Measurements from ENCODE around the gene PCDHGB7. TPM values are rescaled to one million over a fixed set of nuclear protein-coding genes. Genes with fewer than 3 reads are reported as not detected.

Gene PCDHGB7
- total RNA-seq, 1 donor from 2014 or later: 17.3 TPM

Other genes starting within 250 kb of the PCDHGB7 start
- 0.79 and 1.1 TPM in 2 replicates for gene PCDHB7, start 245.0 kb upstream of the PCDHGB7 start, total RNA-seq
- gene PCDHB8, start 239.9 kb upstream of the PCDHGB7 start, total RNA-seq: 0.62 and 1.1 TPM in 2 replicates
- gene PCDHB16, start 235.3 kb upstream of the PCDHGB7 start, total RNA-seq: 1.8 and 1.9 TPM in 2 replicates
- 0.40 and 0.44 TPM in 2 replicates for gene PCDHB9, start 230.5 kb upstream of the PCDHGB7 start, total RNA-seq
- gene PCDHB10, start 225.3 kb upstream of the PCDHGB7 start, total RNA-seq: 0.66 and 1.1 TPM in 2 replicates
- gene PCDHB11, start 218.1 kb upstream of the PCDHGB7 start, total RNA-seq: 0.44 and 0.53 TPM in 2 replicates
- gene PCDHB12, start 209.0 kb upstream of the PCDHGB7 start, total RNA-seq: 0.25 and 0.40 TPM in 2 replicates
- gene PCDHB13, start 203.8 kb upstream of the PCDHGB7 start, total RNA-seq: 0.81 and 1.1 TPM in 2 replicates
- 0.92 and 1.1 TPM in 2 replicates for gene PCDHB14, start 194.3 kb upstream of the PCDHGB7 start, total RNA-seq
- 0.53 and 0.56 TPM in 2 replicates for gene PCDHB15, start 172.3 kb upstream of the PCDHGB7 start, total RNA-seq
- 0.13 and 0.31 TPM in 2 replicates for gene SLC25A2, start 113.6 kb upstream of the PCDHGB7 start, total RNA-seq
- gene TAF7, start 96.9 kb upstream of the PCDHGB7 start, total RNA-seq: 81.0 and 83.9 TPM in 2 replicates
- 1.1 TPM in 2 replicates for gene PCDHGA1, start 87.2 kb upstream of the PCDHGB7 start, total RNA-seq
- 1.7 and 2.5 TPM in 2 replicates for gene PCDHGA2, start 78.9 kb upstream of the PCDHGB7 start, total RNA-seq
- gene PCDHGA3, start 73.8 kb upstream of the PCDHGB7 start, total RNA-seq: 2.0 and 2.9 TPM in 2 replicates
- gene PCDHGB1, start 67.6 kb upstream of the PCDHGB7 start, total RNA-seq: 1.8 and 4.3 TPM in 2 replicates
- 4.0 and 7.5 TPM in 2 replicates for gene PCDHGA4, start 62.7 kb upstream of the PCDHGB7 start, total RNA-seq
- gene PCDHGB2, start 57.7 kb upstream of the PCDHGB7 start, total RNA-seq: 3.4 and 5.9 TPM in 2 replicates
- gene PCDHGA5, start 53.5 kb upstream of the PCDHGB7 start, total RNA-seq: 1.5 and 2.7 TPM in 2 replicates
- 5.7 and 8.4 TPM in 2 replicates for gene PCDHGB3, start 47.4 kb upstream of the PCDHGB7 start, total RNA-seq
- gene PCDHGA6, start 43.8 kb upstream of the PCDHGB7 start, total RNA-seq: 3.3 and 5.3 TPM in 2 replicates
- gene PCDHGA7, start 34.9 kb upstream of the PCDHGB7 start, total RNA-seq: 3.4 and 4.8 TPM in 2 replicates
- gene PCDHGB4, start 30.0 kb upstream of the PCDHGB7 start, total RNA-seq: 20.1 and 26.5 TPM in 2 replicates
- 2.2 and 3.9 TPM in 2 replicates for gene PCDHGA8, start 25.0 kb upstream of the PCDHGB7 start, total RNA-seq
- 21.0 and 29.1 TPM in 2 replicates for gene PCDHGB5, start 19.7 kb upstream of the PCDHGB7 start, total RNA-seq
- 2.9 and 5.7 TPM in 2 replicates for gene PCDHGA9, start 14.9 kb upstream of the PCDHGB7 start, total RNA-seq
- 3.3 and 4.7 TPM in 2 replicates for gene PCDHGB6, start 9.7 kb upstream of the PCDHGB7 start, total RNA-seq
- gene PCDHGA10, start 4.7 kb upstream of the PCDHGB7 start, total RNA-seq: 5.3 and 7.5 TPM in 2 replicates
- 11.0 and 18.2 TPM in 2 replicates for gene PCDHGA11, start 3.4 kb downstream of the PCDHGB7 start, total RNA-seq
- 17.6 and 22.3 TPM in 2 replicates for gene PCDHGA12, start 12.8 kb downstream of the PCDHGB7 start, total RNA-seq
- 72.0 and 83.4 TPM in 2 replicates for gene PCDHGC3, start 58.3 kb downstream of the PCDHGB7 start, total RNA-seq
- gene PCDHGC4, start 67.4 kb downstream of the PCDHGB7 start, total RNA-seq: 2.0 and 3.2 TPM in 2 replicates
- gene PCDHGC5, start 71.4 kb downstream of the PCDHGB7 start, total RNA-seq: 3.4 and 4.7 TPM in 2 replicates
- gene DIAPH1, start 201.3 kb downstream of the PCDHGB7 start, total RNA-seq: 35.9 and 44.5 TPM in 2 replicates
- gene HDAC3, start 219.2 kb downstream of the PCDHGB7 start, total RNA-seq: 52.8 and 60.9 TPM in 2 replicates
- 1.5 TPM in 2 replicates for gene RELL2, start 219.3 kb downstream of the PCDHGB7 start, total RNA-seq
- gene FCHSD1, start 233.7 kb downstream of the PCDHGB7 start, total RNA-seq: 21.0 and 25.1 TPM in 2 replicates

All from aortic smooth muscle cell (primary cell).